GM12864 (cell line): ENCODE measurements around the gene SQOR.

Source experiments
- DNase-seq: peaks from one replicate; pipeline ENCODE4 v3.0.0-alpha.2; 2011; ENCODE audit warnings: low read depth
- H3K4me3 ChIP-seq: 2 replicates; pipeline ENCODE4 v1.5.1; 2011; ENCODE audit warnings: mild to moderate bottlenecking, low read depth, low read length, control low read depth
- CTCF ChIP-seq: IDR thresholded peaks from 2 replicates; pipeline ENCODE4 v1.5.1; 2011; ENCODE audit warnings: low read depth, mild to moderate bottlenecking, moderate library complexity, low read length, control low read depth, inconsistent platforms; ENCODE audit errors: missing control alignments

SQOR gene

GRCh38 chr15:45606841-45607240 is 28.0 kb upstream of the SQOR start:
- H3K4me3 ChIP-seq = no peak overlapping the region
- no peak for TF ChIP-seq CTCF
- DNase-seq = no peak

GRCh38 chr15:45611305-45611704 is 23.5 kb upstream of the SQOR start:
- TF ChIP-seq CTCF = peak; percentile 38

DNA sequence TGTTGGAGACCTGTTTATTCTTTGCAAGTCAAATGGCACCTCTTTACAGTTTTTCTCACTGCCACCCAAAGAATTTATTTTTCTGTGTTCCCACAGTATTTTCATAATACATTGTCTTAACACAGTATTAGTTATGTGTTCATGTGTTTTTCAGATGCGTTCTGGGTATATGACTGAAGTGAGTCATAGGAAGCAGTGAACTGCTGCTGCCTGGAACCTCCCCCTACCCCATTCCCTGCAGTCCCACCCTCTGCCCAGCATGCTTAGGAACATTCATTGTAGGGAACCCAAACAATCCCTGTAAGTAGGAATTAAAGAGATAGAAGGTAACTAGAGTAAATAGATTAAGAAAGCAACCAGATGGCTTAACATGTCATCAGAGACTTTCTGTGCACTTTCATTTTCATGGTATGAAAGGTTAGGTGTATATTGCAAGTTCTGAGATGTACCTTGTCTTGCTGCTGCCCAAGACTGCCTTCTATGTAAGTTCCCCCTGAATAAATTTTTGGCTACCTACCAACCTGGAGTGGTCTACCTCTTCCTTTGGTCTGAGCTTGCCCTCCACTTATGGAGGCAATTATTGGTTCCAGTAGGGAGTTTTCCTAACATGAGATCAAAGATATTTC is 21.9 kb upstream of the SQOR start:
- H3K4me3 ChIP-seq = no peak overlapping the region
- DNase-seq = no peak

More at GRCh38 chr15:45611305-45611704, 23.5 kb upstream of the SQOR start:
- H3K4me3 ChIP-seq = no peak overlapping the region
- DNase-seq = no peak

DNA sequence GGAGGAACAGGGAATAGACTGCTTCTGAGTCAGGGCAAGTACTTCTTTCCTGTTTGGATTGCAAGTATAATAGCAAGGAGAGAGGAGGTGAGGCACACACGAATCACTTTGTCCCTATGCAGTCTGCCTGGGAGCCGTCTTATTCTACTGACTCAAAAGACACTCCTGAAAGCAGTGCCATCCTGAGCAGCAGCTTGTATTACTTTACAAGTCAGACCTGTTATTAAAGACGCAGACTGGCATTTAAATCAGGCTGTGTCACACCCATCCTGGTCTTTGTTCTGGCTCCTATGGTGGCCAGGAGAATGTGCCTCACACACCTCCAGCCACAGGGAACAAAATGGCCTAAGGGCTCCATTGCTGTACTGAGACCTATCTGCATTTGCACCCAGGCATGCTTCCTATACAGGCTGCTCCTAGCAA is 17.9 kb upstream of the SQOR start:
- no peak for TF ChIP-seq CTCF
- H3K4me3 ChIP-seq = no peak overlapping the region
- DNase-seq = no peak

More for the DNA sequence above, 21.9 kb upstream of the SQOR start:
- TF ChIP-seq CTCF = no peak

DNA sequence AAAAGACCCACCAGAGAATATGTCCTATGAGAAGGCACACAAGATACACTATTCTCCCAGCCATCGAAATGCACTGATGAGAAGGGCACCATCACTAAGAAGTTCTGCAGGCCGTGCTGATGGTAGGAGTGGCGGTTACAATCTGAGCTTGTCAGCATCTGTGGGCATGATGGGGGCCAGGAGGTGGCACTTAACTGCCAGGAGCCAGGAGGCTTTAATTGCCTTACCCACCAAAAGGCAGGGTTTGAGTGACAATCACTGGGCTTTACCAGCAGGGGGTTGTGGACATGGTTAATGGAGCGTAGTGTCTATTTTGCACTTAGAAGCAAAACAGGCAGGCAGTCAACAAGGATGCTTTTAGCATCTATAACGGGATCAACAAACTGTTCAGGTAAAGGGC is 16.0 kb upstream of the SQOR start:
- no peak for DNase-seq
- no peak overlapping the region for H3K4me3 ChIP-seq
- peak; percentile 36 for TF ChIP-seq CTCF

- no peak for TF ChIP-seq CTCF
- no peak overlapping the region for H3K4me3 ChIP-seq
- no peak for DNase-seq
Observed at GRCh38 chr15:45628136-45628535, 6.7 kb upstream of the SQOR start.

- H3K4me3 ChIP-seq = no peak overlapping the region
- DNase-seq = no peak
- TF ChIP-seq CTCF = no peak
Observed at GRCh38 chr15:45630917-45631691, 3.7 kb upstream of the SQOR start.
